ENCODE data around the gene DCUN1D1. TPM values are rescaled to one million over a fixed set of nuclear protein-coding genes. Genes with fewer than 3 reads are reported as not detected.

The DCUN1D1 gene
- total RNA-seq, 6 experiments from 2014 or later: 15.7 to 41.5 (median 31.9) TPM

- Histone ChIP-seq H3K27ac (no peak overlapping the region), H3K9me3 (peaks cover 0 to 2% (median 0%) of the 10 kb centered on the region in 4 donors), H3K4me3 (no peak overlapping the region), H3K27me3 (no peaks in the 10 kb centered on the region), H3K36me3 (peaks cover 0 to 1% (median 0%) of the 10 kb centered on the region in 4 donors), H3K4me1 (no peaks in the 10 kb centered on the region)
- DNase-seq (no peak), ATAC-seq (no peak)
- TF ChIP-seq CTCF (IDR thresholded peaks at IDR 0.05): no peak
- TF ChIP-seq POLR2A (IDR thresholded peaks at IDR 0.05): no peak
- WGBS (ENCODE audit: insufficient coverage, low coverage, low lambda C conversion rate, missing lambda C conversion rate): 86% methylated on average over 4 of the region's 4 CpGs
- intact Hi-C loops (cut with DNase I): no loop called here
Measured at GRCh38 chr3:182940266-182940808, 40.0 kb downstream of the DCUN1D1 start.

DNA sequence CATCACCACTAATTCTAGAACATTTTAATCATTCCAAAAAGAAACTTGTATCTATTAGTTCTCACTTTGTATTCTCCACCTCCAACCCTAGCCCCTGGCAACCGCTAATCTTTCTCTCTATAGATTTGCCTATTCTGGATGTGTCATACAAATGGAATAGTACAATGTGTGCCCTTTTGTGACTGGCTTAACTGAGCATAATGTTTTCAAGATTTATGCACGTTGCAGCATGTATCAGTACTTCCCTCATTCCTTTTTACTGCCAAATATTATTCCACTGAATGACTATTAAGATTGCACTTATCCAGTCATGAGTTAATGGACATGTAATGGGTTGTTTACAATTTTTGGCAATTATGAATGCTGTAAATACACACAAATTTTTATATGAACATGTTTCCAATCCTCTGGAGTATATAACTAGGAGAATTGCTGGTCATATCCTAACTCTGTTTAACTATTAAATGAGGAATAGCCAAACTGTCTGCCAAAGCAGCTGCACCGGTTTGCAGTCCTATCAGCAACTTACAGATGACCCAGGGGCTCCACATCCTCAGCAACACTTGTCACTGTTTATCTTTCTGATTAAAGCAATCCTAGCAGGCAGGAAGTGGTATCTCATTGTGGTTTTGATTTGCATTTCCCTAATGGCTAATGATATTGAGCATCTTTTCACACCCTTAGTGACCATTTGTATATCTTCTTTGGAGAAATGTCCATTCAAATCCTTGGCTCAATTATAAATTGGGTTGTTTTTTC lies 42.9 kb downstream of the DCUN1D1 start:
- Histone ChIP-seq H3K4me1 (no peaks in the 10 kb centered on the region), H3K36me3 (no peaks in the 10 kb centered on the region), H3K27ac (no peak overlapping the region), H3K9me3 (no peaks in the 10 kb centered on the region), H3K27me3 (no peaks in the 10 kb centered on the region), H3K4me3 (no peak overlapping the region)
- no peak for ATAC-seq
- TF ChIP-seq CTCF (IDR thresholded peaks at IDR 0.05) (no peak), POLR2A (IDR thresholded peaks at IDR 0.05) (no peak)
- intact Hi-C loops (cut with DNase I): no loop called here
- 72% methylated on average over 3 of the region's 3 CpGs for WGBS (ENCODE audit: insufficient coverage, low coverage, low lambda C conversion rate, missing lambda C conversion rate)
- DNase-seq: no peak

GRCh38 chr3:182936918-182937285 lies 43.4 kb downstream of the DCUN1D1 start:
- intact Hi-C loops (cut with DNase I): no loop called here
- TF ChIP-seq CTCF (IDR thresholded peaks at IDR 0.05): no peak
- TF ChIP-seq POLR2A (IDR thresholded peaks at IDR 0.05): no peak

DNA sequence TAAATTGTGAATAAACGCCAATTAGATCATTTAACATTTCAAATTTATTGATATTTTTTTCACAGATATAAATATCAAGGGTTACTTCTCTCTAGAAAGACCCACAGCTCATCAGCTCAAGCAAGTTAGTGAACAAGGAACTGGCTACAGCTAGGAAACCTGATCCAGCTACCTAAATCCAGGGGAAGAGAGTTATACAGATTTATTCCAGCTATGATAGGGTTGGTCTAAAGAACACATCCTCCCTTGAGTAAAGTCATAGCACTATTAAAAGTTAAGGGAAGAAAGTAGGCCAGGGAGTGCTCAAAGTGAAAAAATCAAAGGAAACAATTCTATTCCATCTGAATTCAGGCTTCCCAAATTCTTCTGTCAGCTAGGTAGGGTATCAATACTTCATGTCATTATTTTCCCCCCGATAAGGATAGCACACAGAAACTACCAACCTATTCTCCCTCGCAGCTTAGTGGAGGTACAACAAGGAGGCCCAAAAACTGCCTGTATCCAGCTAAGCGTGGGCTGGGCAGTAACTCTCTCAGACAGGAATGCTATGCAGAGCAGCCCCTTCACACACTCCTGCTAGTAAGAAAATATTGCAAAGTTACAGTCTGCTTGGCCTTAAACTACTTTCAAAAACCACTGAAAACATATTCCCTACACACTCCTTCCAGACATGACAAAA lies 44.0 kb downstream of the DCUN1D1 start:
- Histone ChIP-seq H3K27me3 (no peaks in the 10 kb centered on the region), H3K4me1 (no peaks in the 10 kb centered on the region), H3K27ac (no peak overlapping the region), H3K9me3 (no peaks in the 10 kb centered on the region), H3K36me3 (no peaks in the 10 kb centered on the region), H3K4me3 (no peak overlapping the region)
- WGBS (ENCODE audit: insufficient coverage, low coverage, low lambda C conversion rate, missing lambda C conversion rate): 79% methylated on average over 1 of the region's 4 CpGs
- no peak for TF ChIP-seq POLR2A (IDR thresholded peaks at IDR 0.05)
- no peak for TF ChIP-seq CTCF (IDR thresholded peaks at IDR 0.05)
- ATAC-seq: no peak
- intact Hi-C loops (cut with DNase I): no loop called here
- no peak for DNase-seq

More at GRCh38 chr3:182936918-182937285, 43.4 kb downstream of the DCUN1D1 start:
- Histone ChIP-seq H3K36me3 (no peaks in the 10 kb centered on the region), H3K9me3 (no peaks in the 10 kb centered on the region), H3K4me1 (no peaks in the 10 kb centered on the region), H3K27ac (no peak overlapping the region), H3K4me3 (no peak overlapping the region), H3K27me3 (no peaks in the 10 kb centered on the region)
- DNase-seq: no peak
- WGBS (ENCODE audit: insufficient coverage, low coverage, low lambda C conversion rate, missing lambda C conversion rate): 63% methylated on average over 1 of the region's 1 CpG
- no peak for ATAC-seq
